Measurements from ENCODE around the gene TECRL. TPM values are rescaled to one million over a fixed set of nuclear protein-coding genes. Genes with fewer than 3 reads are reported as not detected.

TECRL gene
- total and polyA plus RNA-seq, 2 of the 4 experiments (the other 2 are of a cell fraction), result not detected

DNA sequence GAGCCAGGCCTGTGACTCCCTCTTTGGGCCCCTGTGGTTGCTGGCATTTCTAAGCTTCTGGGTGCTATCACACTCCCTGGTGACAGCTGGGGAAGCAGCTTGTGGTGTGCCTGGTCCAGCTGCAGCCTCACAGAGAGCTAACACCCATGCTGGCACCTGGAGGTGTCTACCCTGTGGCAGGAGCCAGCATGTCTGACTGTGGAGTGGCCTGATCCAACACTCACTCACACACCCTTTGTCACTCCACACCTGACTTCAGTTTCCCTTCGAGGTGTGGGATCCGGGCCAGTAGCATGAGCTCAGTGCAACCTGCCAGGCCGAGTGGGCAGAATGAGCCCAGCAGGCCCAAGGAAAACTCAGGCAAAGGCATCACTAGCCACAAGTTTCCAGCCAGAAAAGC lies 67.5 kb downstream of the TECRL start:
- WGBS, 2 experiments (ENCODE audit: extremely low coverage in 2 of 2, insufficient read length in 1 of 2), result no CpG with 5 or more reads among the region's 3 CpGs

More for the DNA sequence above, 67.5 kb downstream of the TECRL start:
- Histone ChIP-seq H3K4me3 (ENCODE audit: insufficient read depth, low read depth, low read length) (no peak overlapping the region), H3K27ac (ENCODE audit: insufficient read depth, low read length) (no peak overlapping the region), H2BK15ac (ENCODE audit: low read depth, low read length) (no peak overlapping the region), H2BK5ac (ENCODE audit: low read depth, low read length, poor library complexity, severe bottlenecking) (no peak overlapping the region), H3K4me1 (ENCODE audit: control insufficient read depth, insufficient read depth, low read length) (no peaks in the 10 kb centered on the region), H3K9me1 (ENCODE audit: insufficient read depth, low read length) (no peaks in the 10 kb centered on the region), H3K9me3 (ENCODE audit: control insufficient read depth, insufficient read depth, low read length) (peaks cover 11% of the 10 kb centered on the region), H4K91ac (ENCODE audit: insufficient read depth, low read depth, low read length) (no peak overlapping the region), H3K23ac (ENCODE audit: low read depth, low read length) (no peak overlapping the region), H4K20me1 (ENCODE audit: insufficient read depth, low read length) (no peaks in the 10 kb centered on the region), H3K27me3 (ENCODE audit: control insufficient read depth, insufficient read depth, low read length) (no peaks in the 10 kb centered on the region), H3K14ac (replicated peaks; ENCODE audit: low read depth, low read length) (no peak overlapping the region), H3K79me1 (ENCODE audit: low read depth in 1 of 2, low read length in 2 of 2) (no peaks in the 10 kb centered on the region), H2AFZ (replicated peaks; ENCODE audit: low read length, poor library complexity) (no peak overlapping the region), H2BK120ac (ENCODE audit: low read depth, low read length) (no peak overlapping the region), H3K9ac (ENCODE audit: low read depth, low read length) (no peak overlapping the region), H2AK9ac (replicated peaks; ENCODE audit: low read depth, low read length, poor library complexity) (no peak overlapping the region), H2AK5ac (ENCODE audit: low read depth, low read length) (no peak overlapping the region), H3K4ac (ENCODE audit: low read depth, low read length) (no peak overlapping the region), H3K36me3 (ENCODE audit: control insufficient read depth, insufficient read depth, low read length) (no peaks in the 10 kb centered on the region), H3K4me2 (ENCODE audit: low read depth, low read length) (no peak overlapping the region), H4K5ac (ENCODE audit: low read depth, low read length) (no peak overlapping the region), H3K18ac (ENCODE audit: low read depth, low read length) (no peak overlapping the region), H4K8ac (ENCODE audit: low read depth in 2 of 2, low read length in 2 of 2) (no peak overlapping the region), H3K56ac (ENCODE audit: extremely low read depth, insufficient read depth, low read length) (no peak overlapping the region), H2BK20ac (ENCODE audit: low read depth, low read length) (no peak overlapping the region)
- in situ Hi-C loops (cut with MboI; ENCODE audit: low sequenced_read_pairs) (no loop called here), dilution Hi-C loops (cut with HindIII; ENCODE audit: low sequenced_read_pairs, unreplicated experiment) (no loop called here), intact Hi-C loops (cut with micrococcal nuclease) (no loop called here)
- POLR2A ChIA-PET (ENCODE audit: unreplicated experiment), result no interaction called here
- DNase-seq (no peak), ATAC-seq (ENCODE audit: low read depth) (no peak)
- TF ChIP-seq MAFK (IDR thresholded peaks at IDR 0.05; ENCODE audit: low read depth, low read length) (no peak), MXI1 (IDR thresholded peaks at IDR 0.05; ENCODE audit: borderline replicate concordance, low read depth, low read length) (no peak), SMC3 (IDR thresholded peaks at IDR 0.05; ENCODE audit: low read depth, low read length) (no peak), POLR2A (IDR thresholded peaks at IDR 0.05; ENCODE audit: low read depth, low read length) (no peak)
- TF ChIP-seq, protein P1, sequence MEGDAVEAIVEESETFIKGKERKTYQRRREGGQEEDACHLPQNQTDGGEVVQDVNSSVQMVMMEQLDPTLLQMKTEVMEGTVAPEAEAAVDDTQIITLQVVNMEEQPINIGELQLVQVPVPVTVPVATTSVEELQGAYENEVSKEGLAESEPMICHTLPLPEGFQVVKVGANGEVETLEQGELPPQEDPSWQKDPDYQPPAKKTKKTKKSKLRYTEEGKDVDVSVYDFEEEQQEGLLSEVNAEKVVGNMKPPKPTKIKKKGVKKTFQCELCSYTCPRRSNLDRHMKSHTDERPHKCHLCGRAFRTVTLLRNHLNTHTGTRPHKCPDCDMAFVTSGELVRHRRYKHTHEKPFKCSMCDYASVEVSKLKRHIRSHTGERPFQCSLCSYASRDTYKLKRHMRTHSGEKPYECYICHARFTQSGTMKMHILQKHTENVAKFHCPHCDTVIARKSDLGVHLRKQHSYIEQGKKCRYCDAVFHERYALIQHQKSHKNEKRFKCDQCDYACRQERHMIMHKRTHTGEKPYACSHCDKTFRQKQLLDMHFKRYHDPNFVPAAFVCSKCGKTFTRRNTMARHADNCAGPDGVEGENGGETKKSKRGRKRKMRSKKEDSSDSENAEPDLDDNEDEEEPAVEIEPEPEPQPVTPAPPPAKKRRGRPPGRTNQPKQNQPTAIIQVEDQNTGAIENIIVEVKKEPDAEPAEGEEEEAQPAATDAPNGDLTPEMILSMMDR (conservative IDR thresholded peaks at IDR 0.05; ENCODE audit: low read depth, low read length), result no peak
- no TSS peak for BruUV-seq (replicated peaks)
- CTCF ChIA-PET, result no interaction called here
